Measurements from ENCODE around the gene KIAA1755. TPM values are rescaled to one million over a fixed set of nuclear protein-coding genes. Genes with fewer than 3 reads are reported as not detected.

KIAA1755 gene
- total RNA-seq, 1 donor from 2014 or later: 0.06 TPM

- TF ChIP-seq, protein P1, sequence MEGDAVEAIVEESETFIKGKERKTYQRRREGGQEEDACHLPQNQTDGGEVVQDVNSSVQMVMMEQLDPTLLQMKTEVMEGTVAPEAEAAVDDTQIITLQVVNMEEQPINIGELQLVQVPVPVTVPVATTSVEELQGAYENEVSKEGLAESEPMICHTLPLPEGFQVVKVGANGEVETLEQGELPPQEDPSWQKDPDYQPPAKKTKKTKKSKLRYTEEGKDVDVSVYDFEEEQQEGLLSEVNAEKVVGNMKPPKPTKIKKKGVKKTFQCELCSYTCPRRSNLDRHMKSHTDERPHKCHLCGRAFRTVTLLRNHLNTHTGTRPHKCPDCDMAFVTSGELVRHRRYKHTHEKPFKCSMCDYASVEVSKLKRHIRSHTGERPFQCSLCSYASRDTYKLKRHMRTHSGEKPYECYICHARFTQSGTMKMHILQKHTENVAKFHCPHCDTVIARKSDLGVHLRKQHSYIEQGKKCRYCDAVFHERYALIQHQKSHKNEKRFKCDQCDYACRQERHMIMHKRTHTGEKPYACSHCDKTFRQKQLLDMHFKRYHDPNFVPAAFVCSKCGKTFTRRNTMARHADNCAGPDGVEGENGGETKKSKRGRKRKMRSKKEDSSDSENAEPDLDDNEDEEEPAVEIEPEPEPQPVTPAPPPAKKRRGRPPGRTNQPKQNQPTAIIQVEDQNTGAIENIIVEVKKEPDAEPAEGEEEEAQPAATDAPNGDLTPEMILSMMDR (conservative IDR thresholded peaks at IDR 0.05; ENCODE audit: low read depth, low read length): no peak
- DNase-seq (ENCODE audit: low read depth): no peak
These were observed 49.8 kb downstream of the KIAA1755 start for GRCh38 chr20:38210741-38211140.

DNA sequence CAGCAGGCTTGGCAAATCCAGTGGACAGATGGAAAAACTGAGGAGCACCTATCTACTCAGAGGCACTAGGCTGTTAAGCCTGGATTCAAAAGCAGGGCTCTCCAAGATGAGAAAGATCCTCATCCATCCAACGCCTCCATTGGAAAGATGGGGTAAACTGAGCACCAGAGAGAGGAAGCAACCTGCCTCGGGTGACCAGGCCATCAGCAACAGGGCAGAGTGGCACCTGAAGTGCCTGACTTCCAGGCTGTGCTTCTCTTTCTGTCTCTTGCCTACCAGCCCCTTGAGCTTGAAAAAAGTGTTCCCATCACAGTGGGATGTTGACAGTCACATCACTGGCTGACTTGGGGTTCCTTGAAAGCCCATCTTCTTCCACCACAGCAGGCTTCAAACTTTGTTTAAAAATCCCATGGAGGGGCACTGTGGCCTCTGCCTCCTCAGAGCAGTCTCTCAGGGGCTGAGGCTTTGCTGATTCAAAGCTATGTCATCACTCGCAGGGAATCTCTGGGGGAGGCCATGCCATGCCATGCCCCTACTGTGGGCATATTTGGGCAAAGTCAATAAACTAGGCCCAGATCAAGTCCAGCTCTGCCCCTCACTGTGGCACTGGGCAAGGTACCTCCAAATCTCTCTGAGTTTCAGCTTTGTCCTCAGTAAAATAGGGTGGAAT is 50.7 kb downstream of the KIAA1755 start:
- TF ChIP-seq, protein P1 (conservative IDR thresholded peaks at IDR 0.05; ENCODE audit: low read depth, low read length): no peak
- H3K4me3 ChIP-seq (ENCODE audit: low read depth, low read length): no peak overlapping the region
- DNase-seq (ENCODE audit: low read depth): no peak

More at GRCh38 chr20:38210741-38211140, 49.8 kb downstream of the KIAA1755 start:
- H3K4me3 ChIP-seq (ENCODE audit: low read depth, low read length): no peak overlapping the region

DNA sequence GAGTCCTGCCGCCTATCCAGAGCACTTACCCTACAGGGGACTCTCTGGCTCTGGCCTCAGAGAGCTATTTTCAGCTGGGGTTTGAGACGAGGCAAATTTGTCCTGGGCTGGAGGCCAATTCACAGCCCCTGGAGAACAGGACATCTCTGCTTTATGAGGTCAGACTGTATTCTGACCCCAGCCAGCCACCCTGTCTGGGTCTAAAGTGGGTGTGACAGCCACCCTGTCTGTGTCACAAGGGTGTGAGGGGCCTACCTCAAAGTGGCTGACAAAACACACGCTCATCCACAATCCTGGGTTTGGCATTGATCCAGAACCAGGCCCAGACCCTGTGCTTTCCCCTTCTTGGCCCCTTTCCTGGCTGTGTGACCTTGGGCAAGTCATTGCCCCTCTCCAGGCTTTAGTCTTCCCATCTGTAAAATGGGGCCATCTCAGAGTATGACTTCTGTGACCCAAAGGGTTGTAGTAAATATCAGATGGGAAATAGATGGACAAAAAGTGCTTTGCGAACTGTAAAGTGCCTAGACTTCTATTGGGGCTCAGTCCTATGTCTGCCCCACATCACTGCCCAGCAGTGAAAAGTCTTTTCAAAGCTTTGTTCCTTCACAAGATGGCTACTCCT is 51.4 kb downstream of the KIAA1755 start:
- H3K4me3 ChIP-seq (ENCODE audit: low read depth, low read length): no peak overlapping the region
- TF ChIP-seq, protein P1 (conservative IDR thresholded peaks at IDR 0.05; ENCODE audit: low read depth, low read length): no peak

GRCh38 chr20:38208523-38208922 is 52.0 kb downstream of the KIAA1755 start:
- TF ChIP-seq, protein P1 (conservative IDR thresholded peaks at IDR 0.05; ENCODE audit: low read depth, low read length): no peak
- no peak overlapping the region for H3K4me3 ChIP-seq (ENCODE audit: low read depth, low read length)
- DNase-seq (ENCODE audit: low read depth): no peak

More for the DNA sequence above, 51.4 kb downstream of the KIAA1755 start:
- no peak for DNase-seq (ENCODE audit: low read depth)

DNA sequence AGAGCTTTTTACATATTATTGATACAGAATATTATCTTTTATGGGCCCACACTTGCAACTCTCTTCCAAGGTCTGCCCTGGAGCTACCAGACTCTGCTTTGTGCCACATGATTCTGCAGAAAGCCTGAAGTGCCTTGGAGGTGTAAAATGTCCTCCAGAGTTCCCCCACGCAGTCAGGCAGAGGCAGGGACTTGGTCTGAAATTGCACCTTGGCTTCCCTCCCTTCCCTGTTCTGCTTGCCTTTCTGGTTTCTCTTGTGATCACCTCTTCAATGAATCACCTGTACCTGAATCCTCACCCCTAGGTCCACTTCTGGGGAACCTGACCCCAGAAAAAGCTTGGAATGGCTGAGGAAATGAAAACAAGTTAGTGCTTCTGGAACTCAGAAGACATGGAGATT is 52.4 kb downstream of the KIAA1755 start:
- TF ChIP-seq, protein P1 (conservative IDR thresholded peaks at IDR 0.05; ENCODE audit: low read depth, low read length): no peak
- no peak overlapping the region for H3K4me3 ChIP-seq (ENCODE audit: low read depth, low read length)

DNA sequence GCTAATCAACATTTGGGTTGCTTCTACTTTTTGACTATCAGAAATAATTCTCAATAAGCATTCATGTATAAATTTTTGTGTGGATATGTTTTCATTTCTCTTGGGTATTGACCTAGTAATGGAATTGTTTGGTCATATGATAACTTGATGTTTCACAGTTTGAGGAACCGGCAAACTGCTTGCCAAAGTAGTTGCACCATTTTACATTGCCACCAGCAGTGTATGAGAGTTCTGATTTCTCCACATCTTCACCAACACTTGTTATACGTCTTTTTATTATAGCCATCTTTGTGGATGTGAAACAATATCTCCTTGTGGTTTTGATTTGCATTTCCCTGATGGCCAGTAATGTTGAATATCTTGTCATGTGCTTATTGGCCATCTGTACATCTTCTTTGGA is 52.9 kb downstream of the KIAA1755 start:
- no peak for DNase-seq (ENCODE audit: low read depth)
- TF ChIP-seq, protein P1 (conservative IDR thresholded peaks at IDR 0.05; ENCODE audit: low read depth, low read length): no peak
- H3K4me3 ChIP-seq (ENCODE audit: low read depth, low read length): no peak overlapping the region

More for the DNA sequence above, 52.4 kb downstream of the KIAA1755 start:
- DNase-seq (ENCODE audit: low read depth): no peak
